Stomach (tissue), 9 donors: ENCODE data around the gene UBAP2L. TPM values are rescaled to one million over a fixed set of nuclear protein-coding genes. Genes with fewer than 3 reads are reported as not detected.
A peak's percentile ranks its signal among the peaks of the same experiment; 100 is the strongest.

Experiments used
- DNase-seq, 2 donors: peaks; one replicate each; pipeline versions ENCODE4 v3.0.0 to v3.0.0-alpha.2; 2013 to 2019
- H3K27ac ChIP-seq, 5 donors: fragments of 200-600 bp in 4 of 5; sonication (generic) in 4 of 5; one replicate each; pipeline ENCODE4 v1.5.1; 2013 to 2019; ENCODE audit warnings: mild to moderate bottlenecking in 1 of 5, moderate library complexity in 1 of 5
- H3K27me3 ChIP-seq, 3 donors: fragments of 200-600 bp; sonication (generic); one replicate each; pipeline ENCODE4 v1.5.1; 2017 to 2019; ENCODE audit warnings: mixed run types in 1 of 3
- H3K36me3 ChIP-seq, 4 donors: fragments of 200-600 bp; sonication (generic); 1 replicate in 3 of 4; 2 replicates in 1 of 4; pipeline ENCODE4 v1.5.1; 2016 to 2019
- H3K4me1 ChIP-seq, 4 donors: fragments of 200-600 bp; sonication (generic); one replicate each; pipeline ENCODE4 v1.5.1; 2016 to 2019
- H3K4me3 ChIP-seq, 4 donors: fragments of 200-600 bp; sonication (generic) in 3 of 4; one replicate each; pipeline ENCODE4 v1.5.1; 2016 to 2019; ENCODE audit warnings: mild to moderate bottlenecking in 1 of 4
- H3K9me3 ChIP-seq, 4 donors: fragments of 200-600 bp; sonication (generic); one replicate each; pipeline ENCODE4 v1.5.1; 2016 to 2019
- CTCF ChIP-seq, 7 experiments: fragments of 450-650 bp in 4 of 7; fragments of 200-600 bp in 3 of 7; sonication (generic) in 3 of 7; IDR thresholded peaks; one replicate each; pipeline ENCODE4 v1.5.1; 2016 to 2019; ENCODE audit warnings: antibody characterized with exemption in 7 of 7, control low read depth in 2 of 7, mild to moderate bottlenecking in 1 of 7
- EP300 ChIP-seq: sonication (generic); formaldehyde crosslinking; IDR thresholded peaks from one replicate; pipeline ENCODE4 v1.6.1; 2017; ENCODE audit warnings: antibody characterized with exemption
- POLR2A ChIP-seq, 4 donors: fragments of 450-650 bp; IDR thresholded peaks; one replicate each; pipeline ENCODE4 v1.6.1; 2016; ENCODE audit warnings: antibody characterized with exemption in 4 of 4, control low read depth in 2 of 4, mild to moderate bottlenecking in 1 of 4, moderate library complexity in 1 of 4
- POLR2AphosphoS5 ChIP-seq, 3 donors: sonication (generic); formaldehyde crosslinking; IDR thresholded peaks; one replicate each; pipeline ENCODE4 v1.6.1; 2016; ENCODE audit warnings: antibody characterized with exemption in 3 of 3
- WGBS, 5 donors: extraction: QIAGEN DNeasy Blood & Tissue Kit in 3 of 5; methylation state at CpG; one replicate each; pipeline versions ENCODE4 v1.1.5 to v1.1.7; 2013 to 2018; 5-methylcytosine and 5-hydroxymethylcytosine counted together
- intact Hi-C: fragments of 100-400 bp; cut with DNase I; formaldehyde crosslinking; loops from one replicate; pipeline ENCODE4 v1.15.1; 2023; ENCODE audit warnings: low total_unique reads
- polyA plus RNA-seq, 3 donors: library from polyadenylated mRNA; stranded (reverse); fragments of 200-250 nt; gene quantifications; one replicate each; pipeline ENCODE4 v1.2.3, GENCODE V29; 2013
- total RNA-seq, 5 donors: library from RNA; depleted of rRNA; stranded (reverse); fragments of >200 nt; gene quantifications; one replicate each; pipeline versions ENCODE4 v1.1.0 to v1.2.3, GENCODE V29; 2014 to 2016
- donor health status: healthy with polysubstance abuse.
- donor health status: Bipolar disorder and iron deficiency.
- donor health status: healthy.

Gene UBAP2L
- total and polyA plus RNA-seq, 8 donors = 25.2 to 109 (median 53.6) TPM

- H3K9me3 ChIP-seq = no peaks in the 10 kb centered on the region
- H3K27ac ChIP-seq = peak overlapping the region; percentile 91 to 100 (median 100)
- peaks cover 17 to 40% (median 37%) of the 10 kb centered on the region in 4 donors for H3K36me3 ChIP-seq
- peak; percentile 61 to 81 for DNase-seq
- intact Hi-C loops = no loop called here
- peak overlapping the region; percentile 81 to 99 (median 86) for H3K4me3 ChIP-seq
- no peaks in the 10 kb centered on the region for H3K27me3 ChIP-seq
- no peak for TF ChIP-seq POLR2AphosphoS5 (IDR thresholded peaks at IDR 0.05)
- no peak for TF ChIP-seq CTCF (IDR thresholded peaks at IDR 0.05)
- no peak for TF ChIP-seq EP300
- no peak for TF ChIP-seq POLR2A (IDR thresholded peaks at IDR 0.05)
- 0% methylated on average over 10 to 28 of the region's 28 CpGs for WGBS, 5 donors
- H3K4me1 ChIP-seq = peaks cover 45 to 81% (median 68%) of the 10 kb centered on the region in 4 donors
Measured at GRCh38 chr1:154221278-154222001, 685 bp downstream of the UBAP2L start.

GRCh38 chr1:154222518-154222917 lies 1.8 kb downstream of the UBAP2L start:
- no peaks in the 10 kb centered on the region for H3K27me3 ChIP-seq
- peak overlapping the region in 2 of 4 donors; percentile 81 to 82 for H3K4me3 ChIP-seq
- no peaks in the 10 kb centered on the region for H3K9me3 ChIP-seq
- H3K4me1 ChIP-seq = peaks cover 41 to 72% (median 61%) of the 10 kb centered on the region in 4 donors
- 68 to 90% (median 80%) methylated on average over 1 of the region's 1 CpG for WGBS, 5 donors
- intact Hi-C loops = no loop called here
- H3K36me3 ChIP-seq = peaks cover 21 to 40% (median 37%) of the 10 kb centered on the region in 4 donors
- TF ChIP-seq EP300 (no peak), POLR2AphosphoS5 (IDR thresholded peaks at IDR 0.05) (no peak), CTCF (IDR thresholded peaks at IDR 0.05) (no peak), POLR2A (IDR thresholded peaks at IDR 0.05) (no peak)
- peak overlapping the region in 4 of 5 donors; percentile 96 to 100 (median 100) for H3K27ac ChIP-seq
- DNase-seq = no peak

GRCh38 chr1:154222918-154223317 lies 2.2 kb downstream of the UBAP2L start:
- H3K4me1 ChIP-seq = peaks cover 37 to 68% (median 57%) of the 10 kb centered on the region in 4 donors
- H3K27ac ChIP-seq = peak overlapping the region in 3 of 5 donors; percentile 96 to 100 (median 100)
- peak overlapping the region in 2 of 4 donors; percentile 81 to 82 for H3K4me3 ChIP-seq
- H3K27me3 ChIP-seq = no peaks in the 10 kb centered on the region
- H3K9me3 ChIP-seq = no peaks in the 10 kb centered on the region
- DNase-seq = no peak
- TF ChIP-seq EP300 = no peak
- TF ChIP-seq POLR2AphosphoS5 (IDR thresholded peaks at IDR 0.05) = no peak
- TF ChIP-seq POLR2A (IDR thresholded peaks at IDR 0.05) = no peak
- TF ChIP-seq CTCF (IDR thresholded peaks at IDR 0.05) = no peak
- peaks cover 21 to 40% (median 37%) of the 10 kb centered on the region in 4 donors for H3K36me3 ChIP-seq
- intact Hi-C loops = no loop called here
- WGBS, 5 donors = 61 to 70% (median 65%) methylated on average over 1 of the region's 1 CpG

- no peak for TF ChIP-seq POLR2AphosphoS5 (IDR thresholded peaks at IDR 0.05)
- no peak for TF ChIP-seq POLR2A (IDR thresholded peaks at IDR 0.05)
- no peak for TF ChIP-seq CTCF (IDR thresholded peaks at IDR 0.05)
- TF ChIP-seq EP300 = no peak
- no peak for DNase-seq
- Histone ChIP-seq H3K9me3 (no peaks in the 10 kb centered on the region), H3K36me3 (peaks cover 20 to 42% (median 37%) of the 10 kb centered on the region in 4 donors), H3K4me3 (no peak overlapping the region), H3K27ac (peak overlapping the region in 3 of 5 donors; percentile 29 to 100 (median 96)), H3K4me1 (peaks cover 30 to 61% (median 50%) of the 10 kb centered on the region in 4 donors), H3K27me3 (no peaks in the 10 kb centered on the region)
- intact Hi-C loops = no loop called here
- 30 to 55% (median 45%) methylated on average over 2 of the region's 2 CpGs for WGBS, 5 donors
Measured at GRCh38 chr1:154223621-154224020, 2.9 kb downstream of the UBAP2L start.
